Measurements from ENCODE around the gene ALDOC.
"Not testable (repeated sequence)": the region's sequence is repeated elsewhere in the genome, so short reads cannot be mapped to it uniquely, and the experiment has no call there.

The ALDOC gene

GRCh38 chr17:28580959-28581358 lies 4.3 kb upstream of the ALDOC start:
- no peak for DNase-seq

DNA sequence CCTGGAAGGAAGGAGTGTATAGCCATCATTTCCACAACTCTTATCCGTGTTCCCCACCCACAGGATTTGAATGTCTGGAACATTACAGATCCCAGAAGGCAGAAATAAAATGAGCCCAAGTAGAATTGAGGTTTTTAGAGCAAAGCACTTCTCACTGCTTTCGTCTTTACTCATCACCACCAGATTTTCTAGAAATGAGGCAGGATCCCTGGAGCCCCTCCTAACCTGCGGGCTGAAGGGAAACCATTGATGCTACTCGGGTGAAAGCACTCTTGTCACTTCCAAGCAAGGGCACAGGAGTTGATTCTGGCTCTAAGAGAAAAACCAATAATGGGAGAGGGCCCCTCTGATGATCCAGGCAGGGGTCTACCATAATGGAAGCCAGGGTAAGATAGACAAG lies 2.8 kb upstream of the ALDOC start:
- peak in 1 of 2 donors; percentile 32 for DNase-seq

DNA sequence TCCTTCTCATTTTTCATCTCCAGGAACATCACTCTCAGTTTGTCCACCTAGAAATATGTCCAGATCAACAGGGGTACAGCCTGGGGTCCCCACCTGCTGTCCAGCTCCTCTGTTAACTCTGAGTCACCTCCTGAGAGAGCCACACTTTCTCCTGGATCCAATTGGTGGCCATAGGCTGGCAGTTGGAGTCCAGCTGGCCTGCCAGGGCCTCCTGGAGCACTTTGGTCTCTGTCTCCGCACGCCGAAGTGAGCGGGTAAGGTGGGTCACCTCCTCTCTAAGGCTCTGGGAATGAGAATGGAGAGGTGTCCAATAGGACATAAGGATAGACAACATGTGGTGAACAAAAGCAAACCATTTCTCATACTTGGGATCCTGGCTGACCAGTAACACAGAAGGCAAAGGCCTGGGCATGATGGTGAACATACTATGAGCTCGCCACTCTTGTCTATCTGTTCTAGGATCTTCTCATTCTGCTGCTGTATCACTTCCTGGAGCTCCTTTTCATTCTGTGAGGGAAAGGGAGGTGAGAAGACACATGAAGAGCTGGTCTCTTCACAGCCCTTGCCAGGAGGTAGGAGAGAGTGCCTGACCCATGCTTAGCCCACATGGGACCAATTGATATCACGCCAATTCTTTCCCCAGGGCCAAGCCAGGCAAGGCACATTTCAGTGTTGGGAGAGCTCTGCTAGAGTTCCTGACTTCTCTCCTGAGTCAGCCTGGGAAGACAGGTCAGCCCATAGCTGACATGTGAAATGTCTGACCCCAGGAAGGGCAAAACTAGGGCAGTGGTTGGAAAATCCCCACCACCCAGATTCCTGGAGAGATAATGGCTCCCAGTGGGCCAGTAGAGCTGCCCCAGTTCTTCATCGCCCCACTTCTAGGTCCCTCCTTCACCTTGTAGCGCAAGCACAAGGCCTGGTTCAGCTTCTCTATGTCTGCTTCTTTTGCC lies 1.8 kb upstream of the ALDOC start:
- DNase-seq: no peak

DNA sequence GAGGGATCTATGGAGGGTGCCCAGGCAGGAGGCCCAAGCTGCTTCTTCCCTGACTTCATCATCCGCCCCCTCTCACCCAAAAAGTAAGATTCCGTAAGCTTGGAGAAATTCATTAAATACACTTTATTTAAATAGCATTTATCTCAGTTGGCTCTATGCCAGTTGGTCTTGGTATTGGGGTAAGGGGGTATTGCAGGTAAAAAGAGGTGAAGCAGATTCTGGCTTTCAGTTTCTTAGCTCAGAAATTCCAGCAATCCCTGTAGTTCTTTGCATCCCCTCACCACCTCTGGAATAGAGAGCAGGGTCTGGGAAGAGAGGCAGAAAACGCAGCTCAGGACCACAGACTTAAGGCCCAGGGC lies 750 bp upstream of the ALDOC start:
- DNase-seq: no peak

DNA sequence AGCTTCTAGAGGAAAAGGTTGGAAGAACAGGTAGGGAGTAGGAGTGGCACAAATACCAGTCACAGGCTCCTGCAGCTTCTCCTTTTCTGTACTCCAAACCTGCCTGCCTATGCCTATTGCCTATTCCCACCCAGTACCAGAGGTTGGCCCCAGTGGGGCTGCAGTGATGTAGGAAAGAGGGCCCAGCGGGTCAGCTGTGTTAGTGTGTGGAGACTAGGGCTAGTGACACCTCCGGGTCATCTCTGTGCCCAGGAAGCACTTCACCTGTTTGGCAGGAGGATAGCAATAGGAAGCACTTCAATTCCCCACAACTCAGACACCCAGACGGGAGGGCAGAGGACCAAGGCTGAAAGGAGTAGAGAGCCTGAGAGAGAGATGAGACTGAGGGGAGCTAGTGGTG lies 679 bp downstream of the ALDOC start:
- not testable (repeated sequence) for DNase-seq

DNA sequence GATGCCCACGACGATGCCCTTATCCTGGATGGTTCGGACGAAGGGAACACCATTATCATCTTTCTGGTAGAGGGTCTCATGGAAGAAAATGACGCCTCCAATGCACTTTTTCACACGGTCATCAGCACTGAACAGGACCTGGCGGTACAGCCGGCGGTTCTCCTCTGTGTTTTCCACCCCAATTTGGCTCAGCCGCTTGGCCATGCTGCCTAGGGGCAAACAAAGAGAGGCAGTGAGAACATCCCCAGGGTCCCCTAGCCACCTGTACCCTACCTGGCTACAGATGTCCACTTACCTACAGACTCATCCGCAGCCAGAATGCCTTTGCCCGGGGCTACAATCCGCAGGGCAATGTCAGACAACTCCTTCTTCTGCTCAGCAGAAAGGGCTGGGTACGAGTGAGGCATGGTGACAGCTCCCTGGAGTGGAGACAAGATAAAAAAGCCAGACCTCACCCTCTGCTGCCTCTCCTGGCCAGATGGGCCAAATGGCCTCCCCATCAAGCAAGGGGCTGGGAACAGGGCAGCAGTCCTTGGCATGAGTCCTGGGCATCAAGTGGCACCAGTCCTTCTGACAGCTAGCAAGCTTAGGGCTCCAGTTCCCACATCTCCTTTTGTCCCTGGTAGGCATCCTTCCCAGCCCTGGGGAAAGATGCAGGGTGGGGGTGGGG lies 1.4 kb downstream of the ALDOC start:
- DNase-seq: no peak

DNA sequence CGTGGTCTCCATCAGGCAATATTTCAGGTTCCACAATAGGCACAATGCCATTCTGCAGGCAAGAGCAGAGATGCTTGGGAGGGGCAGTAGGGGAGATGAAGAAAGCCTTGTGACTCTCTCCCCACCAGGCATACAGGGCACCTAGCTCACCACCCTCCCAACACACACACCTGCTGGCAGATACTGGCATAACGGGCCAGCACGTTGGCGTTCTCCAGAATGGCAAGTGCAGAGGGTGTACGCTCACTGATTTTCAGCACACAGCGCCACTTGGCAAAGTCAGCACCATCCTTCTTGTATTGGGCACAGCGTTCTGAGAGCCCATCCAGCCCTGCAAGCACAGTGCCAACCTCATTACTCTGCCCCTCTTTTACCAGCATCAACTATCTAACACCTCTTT lies 2.2 kb downstream of the ALDOC start:
- no peak for DNase-seq

DNA sequence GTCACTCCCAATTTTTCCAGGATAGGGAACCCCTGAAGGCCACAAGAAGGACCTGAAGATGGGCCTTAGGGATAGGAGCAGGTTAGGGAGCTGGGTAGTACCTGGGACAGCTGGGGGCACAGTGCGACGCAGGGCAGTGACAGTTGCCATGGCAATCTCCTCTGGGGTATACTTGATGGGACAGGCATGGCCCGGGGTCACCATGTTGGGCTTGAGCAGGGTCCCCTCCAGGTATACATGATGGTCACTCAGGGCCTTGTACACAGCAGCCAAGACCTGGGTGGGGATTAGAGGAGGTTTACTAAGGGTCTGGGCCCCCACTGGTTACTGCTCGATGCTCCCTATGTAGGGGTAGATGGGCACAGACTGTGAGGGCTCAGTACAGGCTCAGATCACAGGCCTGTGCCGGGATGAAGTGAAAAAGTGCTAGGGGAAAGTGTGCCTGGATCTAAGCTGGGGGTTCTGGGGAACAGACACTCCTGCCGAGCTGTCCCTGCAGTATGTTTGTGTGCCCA lies 2.7 kb downstream of the ALDOC start:
- no peak for DNase-seq

DNA sequence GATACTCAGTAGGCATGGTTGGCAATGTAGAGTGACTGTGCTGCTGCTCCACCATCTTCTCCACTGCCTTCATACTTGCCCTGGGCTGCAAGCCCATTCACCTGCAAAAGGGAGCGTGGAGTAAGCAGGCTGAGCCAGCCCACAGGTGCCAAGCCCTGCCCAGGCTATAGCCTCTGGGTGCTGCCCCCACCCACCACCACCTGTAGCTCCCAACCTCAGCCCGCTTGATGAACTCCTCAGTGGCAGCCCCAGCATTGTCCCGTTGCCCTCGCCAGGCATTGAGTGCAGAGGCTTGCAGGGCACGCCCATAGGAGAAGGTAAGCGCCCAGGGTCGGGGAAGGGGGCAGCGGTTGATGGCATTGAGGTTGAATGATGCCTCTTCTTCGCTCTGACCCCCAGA lies 3.2 kb downstream of the ALDOC start:
- no peak for DNase-seq

DNA sequence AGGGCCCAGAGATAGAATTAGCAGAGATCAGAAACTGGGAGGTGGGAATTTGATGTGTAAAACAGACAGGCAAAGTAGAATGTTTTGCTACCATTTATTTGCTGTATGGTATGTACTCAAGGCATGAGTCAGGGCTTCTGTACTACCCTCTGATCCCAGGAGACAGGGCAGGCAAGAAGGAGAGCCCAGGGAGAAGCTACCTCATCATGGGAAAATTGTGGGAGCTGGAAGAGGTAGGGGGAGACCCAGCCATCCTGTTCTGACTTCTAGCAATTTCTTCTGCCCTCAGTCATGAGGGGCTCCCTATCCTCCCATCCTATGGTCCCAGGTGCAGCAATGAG lies 3.7 kb downstream of the ALDOC start:
- DNase-seq: no peak

DNA sequence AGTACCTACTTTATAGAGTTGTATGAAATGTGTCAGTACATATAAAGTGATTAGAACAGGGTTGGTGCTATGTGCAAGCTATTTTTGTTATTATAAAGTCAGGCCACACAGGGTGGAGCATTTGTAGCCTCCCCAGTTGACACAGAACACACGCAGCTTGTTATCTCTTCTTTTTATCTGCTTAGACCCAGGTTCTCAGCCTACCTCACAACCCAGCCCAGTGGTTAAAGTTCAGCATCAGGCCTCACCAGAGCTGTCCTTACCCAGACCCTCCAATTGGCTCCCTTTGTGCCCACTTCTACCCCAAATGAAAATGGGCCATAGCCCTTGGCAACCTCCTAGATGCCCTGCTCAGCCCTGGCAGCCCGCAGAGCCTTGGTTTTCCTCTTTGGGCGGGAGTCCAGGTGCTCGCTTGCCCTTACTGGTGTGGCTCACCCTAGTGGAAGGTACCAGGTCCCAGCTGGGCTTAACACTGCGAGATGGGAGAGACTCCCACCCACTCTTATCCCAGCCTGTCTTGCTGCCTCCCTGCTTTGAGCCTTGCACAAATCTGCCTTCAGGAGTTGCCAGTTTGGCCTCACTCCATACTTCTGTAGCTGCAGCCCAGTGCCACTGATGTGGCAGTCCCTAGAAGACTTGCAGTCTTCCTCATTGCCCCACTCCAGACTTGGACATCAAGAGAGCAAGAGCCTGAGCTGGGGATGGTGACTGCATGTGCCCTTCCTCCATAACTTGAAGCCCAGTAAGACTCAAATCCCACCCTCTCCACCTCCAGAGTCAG lies 4.2 kb downstream of the ALDOC start:
- DNase-seq: no peak

GRCh38 chr17:28571361-28572122 lies 5.2 kb downstream of the ALDOC start, which contains the start of gene PIGS:
PIGS (minus strand) TSS chr17:28571524; CDS start chr17:28571496, 28 bp downstream.
- DNase-seq: peak; percentile 93 to 96

DNA sequence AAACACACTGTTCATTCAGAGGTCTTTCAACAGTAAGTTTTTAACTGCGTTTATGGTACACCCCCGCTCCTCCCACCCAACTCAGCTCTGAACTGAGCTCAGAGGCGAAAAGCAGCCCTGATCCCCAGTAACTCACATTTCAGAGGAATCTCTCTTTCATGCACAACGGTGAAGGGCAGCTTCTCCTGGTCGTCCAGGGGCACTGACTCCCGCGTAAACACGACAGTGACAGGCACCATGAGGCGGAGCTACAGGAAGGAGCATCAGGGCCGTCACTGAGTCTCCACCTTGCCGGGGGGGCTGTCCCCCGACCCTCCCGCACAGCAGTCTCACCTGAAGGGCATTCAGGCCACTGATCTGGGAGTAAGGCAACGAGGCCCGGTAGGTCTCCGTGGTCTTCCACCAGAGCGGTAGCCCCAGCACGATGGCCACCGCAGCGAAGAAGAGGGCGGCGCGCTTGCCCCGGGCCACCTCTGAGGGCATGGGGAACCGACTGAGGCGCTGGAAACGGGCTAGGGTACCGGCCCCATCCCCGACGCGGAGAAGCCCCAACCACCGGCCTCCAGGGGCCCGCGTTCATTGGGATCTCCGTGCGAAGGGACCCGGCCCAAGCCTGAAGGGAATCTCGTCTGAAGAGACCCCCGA lies 5.9 kb downstream of the ALDOC start:
- peak; percentile 61 to 63 for DNase-seq

- DNase-seq: no peak
Observed at GRCh38 chr17:28569446-28569845, 7.2 kb downstream of the ALDOC start.

GRCh38 chr17:28567604-28568003 lies 9.1 kb downstream of the ALDOC start:
- no peak for DNase-seq

DNA sequence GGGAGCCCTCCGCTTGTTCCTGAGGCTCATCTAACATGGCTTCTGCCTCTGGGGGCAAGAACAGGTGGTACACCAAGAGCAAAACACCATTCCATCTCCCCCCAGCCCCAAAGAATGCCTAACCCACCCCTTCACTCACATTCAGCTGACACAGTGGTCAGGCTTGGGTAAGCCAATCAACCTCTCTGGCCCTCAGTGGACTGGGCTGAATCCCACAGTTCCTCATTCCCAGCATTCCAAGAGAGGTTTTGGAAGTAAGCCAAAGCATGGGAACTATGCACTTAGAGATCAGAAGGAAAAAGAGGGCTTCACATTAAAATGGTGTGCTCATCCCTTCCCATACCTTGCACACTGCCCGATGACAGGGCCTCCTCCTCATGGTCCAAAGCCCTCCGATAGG lies 13.2 kb downstream of the ALDOC start:
- DNase-seq: no peak

DNA sequence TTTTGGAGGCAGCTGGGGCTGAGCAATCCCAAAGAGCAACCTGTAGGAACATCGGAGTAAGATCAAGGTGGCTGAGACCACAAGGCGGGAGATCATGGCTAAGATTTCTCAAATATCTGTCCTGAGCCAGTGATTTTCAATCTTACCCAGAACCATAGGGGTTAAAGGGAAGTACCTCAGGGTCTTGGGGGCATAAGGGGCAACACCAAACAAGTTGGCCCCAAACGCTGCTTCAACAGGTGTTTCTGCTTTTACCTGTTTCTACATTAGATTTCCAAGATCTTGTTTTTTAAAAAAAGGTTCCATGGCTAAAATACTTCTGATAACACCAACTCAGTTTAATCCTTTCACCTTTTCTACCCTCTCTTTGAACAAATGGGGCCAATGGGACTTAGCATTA lies 21.7 kb downstream of the ALDOC start:
- no peak for DNase-seq

DNA sequence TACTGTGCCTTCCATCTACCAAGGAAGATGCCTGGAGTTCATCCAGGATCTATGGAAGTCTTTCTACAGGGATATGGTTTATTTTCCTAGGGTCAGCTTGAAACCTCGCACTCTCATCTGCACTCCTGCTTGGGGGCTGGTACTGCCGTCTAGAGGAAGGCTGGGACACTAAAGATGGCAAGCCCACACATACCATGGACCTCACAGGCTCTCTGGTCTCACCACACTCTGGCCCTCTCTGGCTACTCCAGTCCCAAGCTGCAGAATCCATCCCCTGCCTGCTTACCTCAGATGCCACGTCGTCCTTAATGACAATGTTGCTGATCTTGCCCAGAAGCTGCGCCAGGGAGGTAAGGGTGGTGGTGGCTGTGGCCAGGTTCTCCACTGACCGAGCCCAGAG lies 22.1 kb downstream of the ALDOC start:
- no peak for DNase-seq

GRCh38 chr17:28553000-28553505 lies 23.6 kb downstream of the ALDOC start:
- DNase-seq: no peak

GRCh38 chr17:28552176-28552999 lies 24.3 kb downstream of the ALDOC start, which contains the start of gene UNC119:
UNC119 (minus strand) TSS chr17:28552624; CDS start chr17:28552557, 67 bp downstream.
- DNase-seq: peak; percentile 83 to 86
